HepG2 (cell line): ENCODE results near the gene SDHAF1. TPM values are rescaled to one million over a fixed set of nuclear protein-coding genes. Genes with fewer than 3 reads are reported as not detected.

Experiments used
- CCAR2 ChIP-seq: fragments of 200-400 bp; formaldehyde crosslinking; optimal IDR thresholded peaks from 2 replicates; pipeline ENCODE3; 2018; ENCODE audit warnings: low read depth, mild to moderate bottlenecking, low read length, moderate library complexity
- CHCHD3 ChIP-seq: sonication (generic); formaldehyde crosslinking; IDR thresholded peaks from 2 replicates; pipeline ENCODE4 v1.8.0; 2022; ENCODE audit warnings: mild to moderate bottlenecking, missing genetic modification reagents, moderate library complexity
- ESRRA ChIP-seq: sonication (generic); formaldehyde crosslinking; IDR thresholded peaks from 2 replicates; pipeline ENCODE4 v1.5.1; 2020; ENCODE audit warnings: mild to moderate bottlenecking, low read depth, missing genetic modification reagents
- ETV6 ChIP-seq: sonication (generic); formaldehyde crosslinking; conservative IDR thresholded peaks from 2 replicates; pipeline ENCODE4 v1.4.0; 2020; ENCODE audit warnings: missing genetic modification reagents
- GABPA ChIP-seq, 2 experiments: IDR thresholded peaks; 2 replicates each; pipeline ENCODE4 v1.6.1; 2011 to 2016; ENCODE audit warnings: low read depth in 2 of 2, low read length in 1 of 2, missing biosample characterization in 1 of 2, missing genetic modification characterization in 1 of 2
- KAT7 ChIP-seq: IDR thresholded peaks from 2 replicates; pipeline ENCODE4 v1.6.1; 2018; ENCODE audit warnings: borderline replicate concordance, missing compliant biosample characterization
- SALL1 ChIP-seq: sonication (generic); formaldehyde crosslinking; IDR thresholded peaks from 2 replicates; pipeline ENCODE4 v1.8.0; 2022; ENCODE audit warnings: mild to moderate bottlenecking, missing genetic modification reagents
- SP2 ChIP-seq: sonication (generic); formaldehyde crosslinking; IDR thresholded peaks from 2 replicates; pipeline ENCODE4 v1.5.1; 2020; ENCODE audit warnings: mild to moderate bottlenecking, missing genetic modification reagents
- ZFY ChIP-seq: sonication (generic); formaldehyde crosslinking; IDR thresholded peaks from 2 replicates; pipeline ENCODE4 v1.4.0; 2020; ENCODE audit warnings: missing genetic modification reagents
- ZNF33A ChIP-seq: sonication (generic); formaldehyde crosslinking; IDR thresholded peaks from 2 replicates; pipeline ENCODE4 v1.5.1; 2020; ENCODE audit warnings: missing genetic modification reagents, mild to moderate bottlenecking, moderate library complexity, borderline replicate concordance
- ZNF343 ChIP-seq: sonication (generic); formaldehyde crosslinking; IDR thresholded peaks from 2 replicates; pipeline ENCODE4 v1.4.0; 2020; ENCODE audit warnings: mild to moderate bottlenecking, missing genetic modification reagents
- ZNF441 ChIP-seq: sonication (generic); formaldehyde crosslinking; IDR thresholded peaks from 2 replicates; pipeline ENCODE4 v1.7.0; 2021; ENCODE audit warnings: missing genetic modification reagents, borderline replicate concordance
- ZNF460 ChIP-seq: sonication (generic); formaldehyde crosslinking; IDR thresholded peaks from 2 replicates; pipeline ENCODE4 v1.5.1; 2020; ENCODE audit warnings: missing genetic modification reagents, mild to moderate bottlenecking, borderline replicate concordance
- ZNF768 ChIP-seq: sonication (generic); formaldehyde crosslinking; IDR thresholded peaks from 2 replicates; pipeline ENCODE4 v1.4.0; 2020; ENCODE audit warnings: missing genetic modification reagents
- ZNF780A ChIP-seq: sonication (generic); formaldehyde crosslinking; IDR thresholded peaks from 2 replicates; pipeline ENCODE4 v1.8.0; 2022; ENCODE audit warnings: mild to moderate bottlenecking, missing genetic modification reagents, moderate library complexity
- polyA plus RNA-seq, 8 experiments: library from polyadenylated mRNA; depleted of rRNA in 3 of 8; stranded (reverse) in 7 of 8; unstranded in 1 of 8; fragments of >200 nt; fragmentation: Illumina TruSeq in 4 of 8; extraction: Trizol in 4 of 8; gene quantifications; 2 replicates each; pipeline versions ENCODE4 v1.2.1 to v1.2.3, GENCODE V29; 2011 to 2016; ENCODE audit warnings: low read depth in 4 of 8, missing spikeins in 1 of 8, mixed read lengths in 1 of 8; ENCODE audit not compliant: insufficient read depth in 1 of 8
- total RNA-seq, 5 experiments: library from RNA; depleted of rRNA; stranded (reverse); fragments of >200 nt; fragmentation: Illumina TruSeq; extraction: Trizol; gene quantifications; 2 replicates each; pipeline ENCODE4 v1.2.3, GENCODE V29; 2016; ENCODE audit warnings: low read depth in 1 of 5
- TF ChIP-seq, protein P1 (sequence below): IDR thresholded peaks from 2 replicates; pipeline ENCODE4 v1.6.1; 2018; ENCODE audit warnings: missing genetic modification reagents
- TF ChIP-seq, protein P2 (sequence below): sonication (generic); formaldehyde crosslinking; IDR thresholded peaks from 2 replicates; pipeline ENCODE4 v1.4.0; 2020; ENCODE audit warnings: low read depth, missing genetic modification reagents
- TF ChIP-seq, protein P3 (sequence below): sonication (generic); formaldehyde crosslinking; conservative IDR thresholded peaks from 2 replicates; pipeline ENCODE4 v1.4.0; 2020; ENCODE audit warnings: missing genetic modification reagents
- TF ChIP-seq, protein P4 (sequence below): sonication (generic); formaldehyde crosslinking; IDR thresholded peaks from 2 replicates; pipeline ENCODE4 v1.4.0; 2020; ENCODE audit warnings: missing genetic modification reagents

Gene SDHAF1
- total and polyA plus RNA-seq, 2 of the 13 experiments (the other 11 are each of a cell fraction or from before 2014, with no cell fraction given), result 17.8 to 22.8 TPM

DNA sequence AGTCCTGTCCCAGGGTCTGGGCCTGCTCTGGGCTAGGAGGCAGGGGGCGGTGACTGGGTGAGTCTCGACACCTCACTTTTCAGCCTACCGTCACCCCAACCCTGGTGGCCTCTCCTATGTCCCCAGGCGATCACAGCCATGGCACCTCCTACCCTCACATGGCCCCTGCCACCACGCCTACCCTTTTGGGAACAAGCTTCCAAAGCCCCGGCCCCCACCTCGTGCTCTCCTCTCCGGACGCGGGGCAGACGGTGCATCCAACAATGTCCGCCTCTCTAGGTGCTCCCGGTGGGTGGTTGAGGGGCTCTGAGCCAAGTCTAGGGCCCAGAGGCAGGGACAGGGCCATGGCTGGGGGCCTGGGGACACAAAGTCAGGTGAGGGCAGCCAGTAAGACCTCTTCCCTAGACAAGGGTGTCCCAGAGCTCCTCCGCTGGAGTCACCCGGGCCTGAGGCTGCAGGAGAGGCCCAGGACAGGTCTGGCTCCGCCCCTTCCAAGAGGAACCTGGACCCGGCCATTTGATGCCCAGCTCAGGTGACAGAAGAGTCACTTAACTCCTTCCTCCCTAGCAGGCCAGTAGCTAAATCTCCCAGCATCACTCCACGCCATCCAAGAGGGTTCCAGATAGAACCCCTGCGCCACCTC, 13.5 kb downstream of the SDHAF1 start, which contains the start of gene SYNE4 (continued):
- TF ChIP-seq ZNF768 (CRISPR knock-in tag), result no peak
- peak; percentile 75; the same call in 1 of the 2 replicates for TF ChIP-seq ZNF343
- TF ChIP-seq ZNF460, result no peak
- TF ChIP-seq SALL1, result peak; percentile 67
- no peak for TF ChIP-seq SP2 (CRISPR knock-in tag)
- TF ChIP-seq, protein P1, sequence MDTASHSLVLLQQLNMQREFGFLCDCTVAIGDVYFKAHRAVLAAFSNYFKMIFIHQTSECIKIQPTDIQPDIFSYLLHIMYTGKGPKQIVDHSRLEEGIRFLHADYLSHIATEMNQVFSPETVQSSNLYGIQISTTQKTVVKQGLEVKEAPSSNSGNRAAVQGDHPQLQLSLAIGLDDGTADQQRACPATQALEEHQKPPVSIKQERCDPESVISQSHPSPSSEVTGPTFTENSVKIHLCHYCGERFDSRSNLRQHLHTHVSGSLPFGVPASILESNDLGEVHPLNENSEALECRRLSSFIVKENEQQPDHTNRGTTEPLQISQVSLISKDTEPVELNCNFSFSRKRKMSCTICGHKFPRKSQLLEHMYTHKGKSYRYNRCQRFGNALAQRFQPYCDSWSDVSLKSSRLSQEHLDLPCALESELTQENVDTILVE, result peak; percentile 76; the same call in 1 of the 2 replicates
- TF ChIP-seq ZNF441 (CRISPR knock-in tag), result peak; percentile 33; the same call in 1 of the 2 replicates
- TF ChIP-seq, protein P2, sequence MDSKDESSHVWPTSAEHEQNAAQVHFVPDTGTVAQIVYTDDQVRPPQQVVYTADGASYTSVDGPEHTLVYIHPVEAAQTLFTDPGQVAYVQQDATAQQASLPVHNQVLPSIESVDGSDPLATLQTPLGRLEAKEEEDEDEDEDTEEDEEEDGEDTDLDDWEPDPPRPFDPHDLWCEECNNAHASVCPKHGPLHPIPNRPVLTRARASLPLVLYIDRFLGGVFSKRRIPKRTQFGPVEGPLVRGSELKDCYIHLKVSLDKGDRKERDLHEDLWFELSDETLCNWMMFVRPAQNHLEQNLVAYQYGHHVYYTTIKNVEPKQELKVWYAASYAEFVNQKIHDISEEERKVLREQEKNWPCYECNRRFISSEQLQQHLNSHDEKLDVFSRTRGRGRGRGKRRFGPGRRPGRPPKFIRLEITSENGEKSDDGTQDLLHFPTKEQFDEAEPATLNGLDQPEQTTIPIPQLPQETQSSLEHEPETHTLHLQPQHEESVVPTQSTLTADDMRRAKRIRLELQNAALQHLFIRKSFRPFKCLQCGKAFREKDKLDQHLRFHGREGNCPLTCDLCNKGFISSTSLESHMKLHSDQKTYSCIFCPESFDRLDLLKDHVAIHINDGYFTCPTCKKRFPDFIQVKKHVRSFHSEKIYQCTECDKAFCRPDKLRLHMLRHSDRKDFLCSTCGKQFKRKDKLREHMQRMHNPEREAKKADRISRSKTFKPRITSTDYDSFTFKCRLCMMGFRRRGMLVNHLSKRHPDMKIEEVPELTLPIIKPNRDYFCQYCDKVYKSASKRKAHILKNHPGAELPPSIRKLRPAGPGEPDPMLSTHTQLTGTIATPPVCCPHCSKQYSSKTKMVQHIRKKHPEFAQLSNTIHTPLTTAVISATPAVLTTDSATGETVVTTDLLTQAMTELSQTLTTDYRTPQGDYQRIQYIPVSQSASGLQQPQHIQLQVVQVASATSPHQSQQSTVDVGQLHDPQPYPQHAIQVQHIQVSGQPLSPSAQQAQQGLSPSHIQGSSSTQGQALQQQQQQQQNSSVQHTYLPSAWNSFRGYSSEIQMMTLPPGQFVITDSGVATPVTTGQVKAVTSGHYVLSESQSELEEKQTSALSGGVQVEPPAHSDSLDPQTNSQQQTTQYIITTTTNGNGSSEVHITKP (CRISPR knock-in tag), result 0 out of 2 replicates have a peak, but pooled peaks have one; percentile 72
- TF ChIP-seq ZFY (CRISPR knock-in tag), result peak; percentile 94
- no peak for TF ChIP-seq GABPA (IDR thresholded peaks at IDR 0.05; ENCODE audit: low read depth, low read length)
- TF ChIP-seq GABPA (CRISPR knock-in tag; IDR thresholded peaks at IDR 0.05; ENCODE audit: low read depth), result no peak
- no peak for TF ChIP-seq CCAR2
- no peak for TF ChIP-seq ZNF780A (CRISPR knock-in tag)
- TF ChIP-seq ETV6, result no peak
- TF ChIP-seq, protein P3, sequence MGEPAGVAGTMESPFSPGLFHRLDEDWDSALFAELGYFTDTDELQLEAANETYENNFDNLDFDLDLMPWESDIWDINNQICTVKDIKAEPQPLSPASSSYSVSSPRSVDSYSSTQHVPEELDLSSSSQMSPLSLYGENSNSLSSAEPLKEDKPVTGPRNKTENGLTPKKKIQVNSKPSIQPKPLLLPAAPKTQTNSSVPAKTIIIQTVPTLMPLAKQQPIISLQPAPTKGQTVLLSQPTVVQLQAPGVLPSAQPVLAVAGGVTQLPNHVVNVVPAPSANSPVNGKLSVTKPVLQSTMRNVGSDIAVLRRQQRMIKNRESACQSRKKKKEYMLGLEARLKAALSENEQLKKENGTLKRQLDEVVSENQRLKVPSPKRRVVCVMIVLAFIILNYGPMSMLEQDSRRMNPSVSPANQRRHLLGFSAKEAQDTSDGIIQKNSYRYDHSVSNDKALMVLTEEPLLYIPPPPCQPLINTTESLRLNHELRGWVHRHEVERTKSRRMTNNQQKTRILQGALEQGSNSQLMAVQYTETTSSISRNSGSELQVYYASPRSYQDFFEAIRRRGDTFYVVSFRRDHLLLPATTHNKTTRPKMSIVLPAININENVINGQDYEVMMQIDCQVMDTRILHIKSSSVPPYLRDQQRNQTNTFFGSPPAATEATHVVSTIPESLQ (CRISPR knock-in tag), result no peak
- no peak; the same call in 1 of the 2 replicates for TF ChIP-seq CHCHD3
- peak; percentile 55; the same call in 1 of the 2 replicates for TF ChIP-seq KAT7
- TF ChIP-seq, protein P4, sequence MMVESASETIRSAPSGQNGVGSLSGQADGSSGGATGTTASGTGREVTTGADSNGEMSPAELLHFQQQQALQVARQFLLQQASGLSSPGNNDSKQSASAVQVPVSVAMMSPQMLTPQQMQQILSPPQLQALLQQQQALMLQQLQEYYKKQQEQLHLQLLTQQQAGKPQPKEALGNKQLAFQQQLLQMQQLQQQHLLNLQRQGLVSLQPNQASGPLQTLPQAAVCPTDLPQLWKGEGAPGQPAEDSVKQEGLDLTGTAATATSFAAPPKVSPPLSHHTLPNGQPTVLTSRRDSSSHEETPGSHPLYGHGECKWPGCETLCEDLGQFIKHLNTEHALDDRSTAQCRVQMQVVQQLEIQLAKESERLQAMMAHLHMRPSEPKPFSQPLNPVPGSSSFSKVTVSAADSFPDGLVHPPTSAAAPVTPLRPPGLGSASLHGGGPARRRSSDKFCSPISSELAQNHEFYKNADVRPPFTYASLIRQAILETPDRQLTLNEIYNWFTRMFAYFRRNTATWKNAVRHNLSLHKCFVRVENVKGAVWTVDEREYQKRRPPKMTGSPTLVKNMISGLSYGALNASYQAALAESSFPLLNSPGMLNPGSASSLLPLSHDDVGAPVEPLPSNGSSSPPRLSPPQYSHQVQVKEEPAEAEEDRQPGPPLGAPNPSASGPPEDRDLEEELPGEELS, result no peak
- no peak for TF ChIP-seq ESRRA (CRISPR knock-in tag)
- TF ChIP-seq ZNF33A (CRISPR knock-in tag), result no peak
